Loucy (cell line): ENCODE results near the gene TMEM115.

Source experiments
- EZH2phosphoT487 ChIP-seq: fragments of 200-600 bp; IDR thresholded peaks from 2 replicates; pipeline ENCODE4 v1.6.1; 2018; ENCODE audit warnings: antibody characterized with exemption, mild to moderate bottlenecking, moderate library complexity, borderline replicate concordance
- TF ChIP-seq, protein P1 (sequence below): fragments of 200-600 bp; sonication (generic); conservative IDR thresholded peaks from 2 replicates; pipeline ENCODE4 v1.5.1; 2014; ENCODE audit warnings: mild to moderate bottlenecking, antibody characterized with exemption, low read length

DNA sequence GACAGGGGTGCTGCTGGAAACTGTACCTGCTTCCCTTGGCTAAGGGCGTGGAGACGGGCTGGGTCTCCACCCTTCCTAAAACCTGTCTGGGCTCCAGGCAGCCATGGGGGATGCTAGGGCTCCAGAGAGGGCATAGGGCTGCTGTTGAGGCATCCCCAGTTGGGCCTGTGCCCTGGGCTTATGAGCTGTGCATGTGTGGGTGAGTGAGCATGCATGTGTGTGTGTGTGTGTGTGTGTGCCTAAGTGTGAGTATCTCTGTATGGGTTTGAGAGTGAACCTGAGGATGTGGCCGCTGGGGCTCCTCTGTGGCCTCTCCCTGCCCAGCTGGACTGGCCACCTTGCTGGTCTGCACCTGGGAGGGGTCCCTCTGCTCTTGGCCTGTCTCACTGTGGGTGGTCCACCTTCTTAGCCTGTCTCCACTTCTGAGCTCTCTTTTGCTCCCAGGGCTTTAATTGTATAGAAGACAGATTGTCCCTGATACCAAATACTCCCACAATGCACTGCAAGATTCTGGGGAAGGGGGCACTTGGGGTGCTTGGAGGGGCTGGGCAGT lies 11.9 kb upstream of the TMEM115 start:
- TF ChIP-seq, protein P1, sequence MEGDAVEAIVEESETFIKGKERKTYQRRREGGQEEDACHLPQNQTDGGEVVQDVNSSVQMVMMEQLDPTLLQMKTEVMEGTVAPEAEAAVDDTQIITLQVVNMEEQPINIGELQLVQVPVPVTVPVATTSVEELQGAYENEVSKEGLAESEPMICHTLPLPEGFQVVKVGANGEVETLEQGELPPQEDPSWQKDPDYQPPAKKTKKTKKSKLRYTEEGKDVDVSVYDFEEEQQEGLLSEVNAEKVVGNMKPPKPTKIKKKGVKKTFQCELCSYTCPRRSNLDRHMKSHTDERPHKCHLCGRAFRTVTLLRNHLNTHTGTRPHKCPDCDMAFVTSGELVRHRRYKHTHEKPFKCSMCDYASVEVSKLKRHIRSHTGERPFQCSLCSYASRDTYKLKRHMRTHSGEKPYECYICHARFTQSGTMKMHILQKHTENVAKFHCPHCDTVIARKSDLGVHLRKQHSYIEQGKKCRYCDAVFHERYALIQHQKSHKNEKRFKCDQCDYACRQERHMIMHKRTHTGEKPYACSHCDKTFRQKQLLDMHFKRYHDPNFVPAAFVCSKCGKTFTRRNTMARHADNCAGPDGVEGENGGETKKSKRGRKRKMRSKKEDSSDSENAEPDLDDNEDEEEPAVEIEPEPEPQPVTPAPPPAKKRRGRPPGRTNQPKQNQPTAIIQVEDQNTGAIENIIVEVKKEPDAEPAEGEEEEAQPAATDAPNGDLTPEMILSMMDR: no peak
- no peak for TF ChIP-seq EZH2phosphoT487
